BLaER1 treated with 17β-estradiol and CSF1 and Interleukin-3, amounts not matched to agents 10 nM and 100 nM (cell line): Measurements from ENCODE around the gene MUC4.
"Not testable (repeated sequence)": the region's sequence is repeated elsewhere in the genome, so short reads cannot be mapped to it uniquely, and the experiment has no call there.

ENCODE experiments used
- H3K27ac ChIP-seq, 11 experiments: shearing (Covaris generic); formaldehyde crosslinking; 2 replicates each; pipeline ENCODE4 v1.8.1; 2022
- H3K27me3 ChIP-seq, 11 experiments: shearing (Covaris generic); formaldehyde crosslinking; 2 replicates each; pipeline ENCODE4 v1.8.1; 2022
- H3K36me3 ChIP-seq, 11 experiments: shearing (Covaris generic); formaldehyde crosslinking; 2 replicates each; pipeline ENCODE4 v1.8.1; 2022
- H3K4me1 ChIP-seq, 10 experiments: shearing (Covaris generic); formaldehyde crosslinking; 2 replicates each; pipeline ENCODE4 v1.8.1; 2022
- H3K4me2 ChIP-seq, 11 experiments: shearing (Covaris generic); formaldehyde crosslinking; 2 replicates each; pipeline ENCODE4 v1.8.1; 2022
- H3K4me3 ChIP-seq, 10 experiments: shearing (Covaris generic); formaldehyde crosslinking; 2 replicates each; pipeline ENCODE4 v1.8.1; 2022
- H3K9ac ChIP-seq, 11 experiments: shearing (Covaris generic); formaldehyde crosslinking; 2 replicates each; pipeline ENCODE4 v1.8.1; 2022
- H3K9me3 ChIP-seq, 11 experiments: shearing (Covaris generic); formaldehyde crosslinking; replicated peaks in 1 of 11; 2 replicates each; pipeline ENCODE4 v1.8.1; 2022
- H4K20me1 ChIP-seq, 11 experiments: shearing (Covaris generic); formaldehyde crosslinking; 2 replicates each; pipeline ENCODE4 v1.8.1; 2022
- Cebpa-rat ChIP-seq, 11 experiments: shearing (Covaris generic); IDR thresholded peaks; 2 replicates each; pipeline ENCODE4 v1.8.1; 2022

The MUC4 gene

DNA sequence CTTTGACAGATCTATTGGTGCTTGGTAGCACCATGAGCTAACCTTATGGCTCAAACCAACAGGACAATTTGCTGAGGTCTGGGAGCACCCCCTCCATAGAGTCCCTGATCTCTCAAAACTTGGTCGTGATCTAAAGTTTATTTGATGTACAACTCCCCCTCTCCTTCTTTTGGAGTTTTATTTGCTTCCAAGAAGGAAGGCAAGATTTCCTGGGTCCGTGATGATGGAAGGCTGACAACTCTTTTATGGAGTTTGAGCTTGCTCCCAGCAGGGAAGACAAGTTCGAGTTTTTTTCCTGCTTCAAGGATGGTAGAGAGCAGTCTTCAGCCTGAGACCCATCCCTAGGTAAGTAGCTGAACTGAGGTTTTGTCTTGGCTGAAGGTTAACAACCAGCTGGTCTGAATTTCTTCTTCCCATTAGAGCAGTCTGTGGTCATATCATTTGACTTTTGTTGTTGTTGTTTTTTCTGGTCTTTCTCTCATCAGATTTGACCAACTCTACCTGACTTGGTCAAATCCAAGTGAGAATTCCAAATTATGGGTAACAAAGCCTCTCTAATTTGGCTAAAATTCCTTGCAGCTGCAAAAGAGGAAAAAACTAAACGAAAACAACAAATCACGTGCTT is 93.8 kb downstream of the MUC4 start:
- Histone ChIP-seq H3K27ac (no peak overlapping the region), H3K4me2 (no peak overlapping the region)
- TF ChIP-seq Cebpa-rat (IDR thresholded peaks at IDR 0.05) = no peak

GRCh38 chr3:195717416-195717815 is 94.3 kb downstream of the MUC4 start:
- no peak for TF ChIP-seq Cebpa-rat (IDR thresholded peaks at IDR 0.05)
- no peak overlapping the region for H3K9ac ChIP-seq
- no peak overlapping the region for H3K4me2 ChIP-seq
- H3K36me3 ChIP-seq = peaks cover 16 to 22% (median 20%) of the 10 kb centered on the region in 11 experiments
- no peak overlapping the region for H3K4me3 ChIP-seq
- H4K20me1 ChIP-seq = no peaks in the 10 kb centered on the region
- H3K27ac ChIP-seq = no peak overlapping the region
- H3K9me3 ChIP-seq = peaks cover 13 to 35% (median 31%) of the 10 kb centered on the region in 11 experiments
- peaks cover 0 to 5% (median 0%) of the 10 kb centered on the region in 10 experiments; a peak in 3 of 20 replicates for H3K4me1 ChIP-seq
- no peaks in the 10 kb centered on the region for H3K27me3 ChIP-seq

More for the DNA sequence above, 93.8 kb downstream of the MUC4 start:
- Histone ChIP-seq H3K27me3 (no peaks in the 10 kb centered on the region), H3K4me3 (no peak overlapping the region), H3K4me1 (peaks cover 0 to 5% (median 0%) of the 10 kb centered on the region in 10 experiments; a peak in 3 of 20 replicates), H3K9me3 (peaks cover 13 to 35% (median 31%) of the 10 kb centered on the region in 11 experiments), H4K20me1 (no peaks in the 10 kb centered on the region), H3K36me3 (peaks cover 16 to 22% (median 20%) of the 10 kb centered on the region in 11 experiments), H3K9ac (no peak overlapping the region)

- H3K36me3 ChIP-seq = peaks cover 22 to 38% (median 32%) of the 10 kb centered on the region in 11 experiments
- no peak overlapping the region for H3K9ac ChIP-seq
- no peaks in the 10 kb centered on the region for H3K27me3 ChIP-seq
- 0 out of 22 replicates have a peak, but pooled peaks cover 0 to 5% (median 0%) of the 10 kb centered on the region in 11 experiments for H4K20me1 ChIP-seq
- no peak overlapping the region for H3K27ac ChIP-seq
- peaks cover 0 to 1% (median 0%) of the 10 kb centered on the region in 10 experiments; a peak in 3 of 20 replicates for H3K4me1 ChIP-seq
- TF ChIP-seq Cebpa-rat (IDR thresholded peaks at IDR 0.05) = no peak
- no peak overlapping the region for H3K4me2 ChIP-seq
- peaks cover 13 to 35% (median 31%) of the 10 kb centered on the region in 11 experiments for H3K9me3 ChIP-seq
- H3K4me3 ChIP-seq = no peak overlapping the region
Measured at GRCh38 chr3:195715583-195716266, 96.0 kb downstream of the MUC4 start.

DNA sequence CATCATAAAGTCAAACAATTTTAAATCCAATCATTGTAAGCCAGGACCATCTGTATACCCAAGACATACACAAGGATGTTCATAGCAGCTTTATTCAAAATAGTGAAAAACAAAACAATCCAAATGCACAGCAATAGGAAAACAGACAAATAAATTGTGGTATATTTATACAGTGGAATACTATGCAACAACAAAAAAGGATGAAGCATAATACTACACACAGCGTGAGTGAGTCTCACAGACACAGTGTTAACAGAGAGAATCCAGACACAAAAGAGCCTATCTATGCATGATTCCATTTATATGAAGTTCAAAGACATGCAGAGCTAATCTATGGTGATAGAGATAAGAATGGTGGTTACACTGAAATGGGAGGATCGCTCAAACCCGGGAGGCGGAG is 96.6 kb downstream of the MUC4 start:
- no peak overlapping the region for H3K4me2 ChIP-seq
- H3K27me3 ChIP-seq = no peaks in the 10 kb centered on the region
- H3K27ac ChIP-seq = no peak overlapping the region
- 0 out of 22 replicates have a peak, but pooled peaks cover 0 to 5% (median 0%) of the 10 kb centered on the region in 11 experiments for H4K20me1 ChIP-seq
- no peak overlapping the region for H3K4me3 ChIP-seq
- no peaks in the 10 kb centered on the region for H3K4me1 ChIP-seq
- H3K9ac ChIP-seq = no peak overlapping the region
- H3K9me3 ChIP-seq = peaks cover 13 to 35% (median 31%) of the 10 kb centered on the region in 11 experiments
- H3K36me3 ChIP-seq = peaks cover 23 to 42% (median 37%) of the 10 kb centered on the region in 11 experiments
- no peak for TF ChIP-seq Cebpa-rat (IDR thresholded peaks at IDR 0.05)

- H3K27ac ChIP-seq = no peak overlapping the region
- H3K27me3 ChIP-seq = no peaks in the 10 kb centered on the region
- TF ChIP-seq Cebpa-rat (IDR thresholded peaks at IDR 0.05) = peak in 1 of 11 experiments; percentile 16; a peak in 1 of 22 replicates
- peaks cover 0 to 3% (median 0%) of the 10 kb centered on the region in 10 experiments; a peak in 1 of 20 replicates for H3K4me1 ChIP-seq
- 0 out of 22 replicates have a peak, but pooled peaks cover 0 to 5% (median 0%) of the 10 kb centered on the region in 11 experiments for H4K20me1 ChIP-seq
- H3K36me3 ChIP-seq = peaks cover 30 to 48% (median 40%) of the 10 kb centered on the region in 11 experiments
- H3K4me2 ChIP-seq = no peak overlapping the region
- peaks cover 13 to 35% (median 31%) of the 10 kb centered on the region in 11 experiments for H3K9me3 ChIP-seq
- no peak overlapping the region for H3K9ac ChIP-seq
- no peak overlapping the region for H3K4me3 ChIP-seq
Measured at GRCh38 chr3:195714380-195715011, 97.2 kb downstream of the MUC4 start.

DNA sequence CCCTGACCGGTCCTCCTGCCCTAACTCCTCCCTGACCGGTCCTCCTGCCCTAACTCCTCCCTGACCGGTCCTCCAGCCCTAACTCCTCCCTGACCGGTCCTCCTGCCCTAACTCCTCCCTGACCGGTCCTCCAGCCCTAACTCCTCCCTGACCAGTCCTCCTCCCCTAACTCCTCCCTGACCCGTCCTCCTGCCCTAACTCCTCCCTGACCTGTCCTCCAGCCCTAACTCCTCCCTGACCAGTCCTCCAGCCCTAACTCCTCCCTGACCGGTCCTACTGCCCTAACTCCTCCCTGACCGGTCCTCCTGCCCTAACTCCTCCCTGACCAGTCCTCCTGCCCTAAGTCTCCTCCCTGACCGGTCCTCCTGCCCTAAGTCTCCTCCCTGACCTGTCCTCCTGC is 98.6 kb downstream of the MUC4 start:
- H4K20me1 ChIP-seq, H3K4me2 ChIP-seq, H3K9ac ChIP-seq, H3K27me3 ChIP-seq, H3K27ac ChIP-seq, H3K4me3 ChIP-seq: not testable (repeated sequence)
- Histone ChIP-seq H3K36me3 (peaks cover 42 to 62% (median 50%) of the 10 kb centered on the region in 11 experiments), H3K9me3 (peaks cover 13 to 35% (median 31%) of the 10 kb centered on the region in 11 experiments), H3K4me1 (peaks cover 0 to 16% (median 0%) of the 10 kb centered on the region in 10 experiments; a peak in 4 of 20 replicates)

DNA sequence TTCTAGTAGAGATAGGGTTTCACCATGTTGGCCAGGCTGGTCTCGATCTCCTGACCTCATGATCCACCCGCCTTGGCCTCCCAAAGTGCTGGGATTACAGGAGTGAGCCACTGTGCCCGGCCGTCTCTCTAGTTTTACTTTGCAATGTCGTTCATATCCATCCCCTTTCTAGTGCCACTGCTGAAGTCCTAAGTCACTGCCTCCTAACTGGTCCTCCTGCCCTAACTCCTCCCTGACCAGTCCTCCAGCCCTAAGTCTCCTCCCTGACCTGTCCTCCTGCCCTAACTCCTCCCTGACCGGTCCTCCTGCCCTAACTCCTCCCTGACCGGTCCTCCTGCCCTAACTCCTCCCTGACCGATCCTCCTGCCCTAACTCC is 99.2 kb downstream of the MUC4 start:
- H3K27ac ChIP-seq, H3K4me2 ChIP-seq, H3K4me3 ChIP-seq, H3K27me3 ChIP-seq, H3K9ac ChIP-seq, H4K20me1 ChIP-seq: not testable (repeated sequence)
- Histone ChIP-seq H3K4me1 (peaks cover 0 to 20% (median 0%) of the 10 kb centered on the region in 10 experiments; a peak in 4 of 20 replicates), H3K9me3 (peaks cover 13 to 34% (median 31%) of the 10 kb centered on the region in 11 experiments), H3K36me3 (peaks cover 43 to 66% (median 53%) of the 10 kb centered on the region in 11 experiments)

- Histone ChIP-seq H3K9me3 (peaks cover 13 to 29% (median 27%) of the 10 kb centered on the region in 11 experiments), H3K4me2 (no peak overlapping the region), H3K9ac (no peak overlapping the region), H3K4me1 (peaks cover 0 to 20% (median 0%) of the 10 kb centered on the region in 10 experiments; a peak in 4 of 20 replicates), H3K4me3 (no peak overlapping the region), H4K20me1 (0 out of 22 replicates have a peak, but pooled peaks cover 0 to 5% (median 0%) of the 10 kb centered on the region in 11 experiments), H3K36me3 (peaks cover 43 to 66% (median 53%) of the 10 kb centered on the region in 11 experiments), H3K27me3 (no peaks in the 10 kb centered on the region), H3K27ac (no peak overlapping the region)
- TF ChIP-seq Cebpa-rat (IDR thresholded peaks at IDR 0.05) = no peak
Measured at GRCh38 chr3:195711813-195712534, 99.8 kb downstream of the MUC4 start.

DNA sequence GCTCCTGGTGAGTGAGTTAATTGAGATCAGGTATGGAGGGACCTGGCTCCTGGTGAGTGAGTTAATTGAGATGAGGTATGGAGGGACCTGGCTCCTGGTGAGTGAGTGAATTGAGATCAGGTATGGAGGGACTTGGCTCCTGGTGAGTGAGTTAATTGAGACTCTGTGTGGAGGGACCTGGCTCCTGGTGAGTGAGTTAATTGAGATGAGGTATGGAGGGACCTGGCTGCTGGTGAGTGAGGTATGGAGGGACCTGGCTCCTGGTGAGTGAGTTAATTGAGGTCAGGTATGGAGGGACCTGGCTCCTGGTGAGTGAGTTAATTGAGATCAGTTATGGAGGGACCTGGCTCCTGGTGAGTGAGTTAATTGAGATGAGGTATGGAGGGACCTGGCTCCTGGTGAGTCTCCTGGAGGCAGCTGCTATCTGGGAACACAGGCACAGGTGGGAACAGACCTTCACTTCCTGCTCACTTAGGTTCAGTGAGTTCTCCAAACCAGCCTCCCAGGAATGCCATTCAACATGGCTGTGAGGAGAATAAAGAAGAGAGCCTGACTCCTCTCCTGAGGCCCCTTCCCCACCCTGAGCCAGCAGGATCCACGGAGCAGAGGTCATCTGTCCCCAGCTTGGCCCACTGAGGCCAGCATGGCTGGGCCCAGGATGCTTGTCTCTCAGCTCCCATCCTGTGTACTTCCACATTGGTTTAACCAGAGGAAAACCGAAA is 100.5 kb downstream of the MUC4 start:
- H3K27ac ChIP-seq, H3K4me3 ChIP-seq, H3K9ac ChIP-seq, H3K4me2 ChIP-seq, H4K20me1 ChIP-seq, H3K27me3 ChIP-seq: not testable (repeated sequence)
- H3K36me3 ChIP-seq = peaks cover 43 to 66% (median 53%) of the 10 kb centered on the region in 11 experiments
- H3K9me3 ChIP-seq = peaks cover 13 to 25% (median 21%) of the 10 kb centered on the region in 11 experiments
- peaks cover 0 to 20% (median 0%) of the 10 kb centered on the region in 10 experiments; a peak in 4 of 20 replicates for H3K4me1 ChIP-seq

DNA sequence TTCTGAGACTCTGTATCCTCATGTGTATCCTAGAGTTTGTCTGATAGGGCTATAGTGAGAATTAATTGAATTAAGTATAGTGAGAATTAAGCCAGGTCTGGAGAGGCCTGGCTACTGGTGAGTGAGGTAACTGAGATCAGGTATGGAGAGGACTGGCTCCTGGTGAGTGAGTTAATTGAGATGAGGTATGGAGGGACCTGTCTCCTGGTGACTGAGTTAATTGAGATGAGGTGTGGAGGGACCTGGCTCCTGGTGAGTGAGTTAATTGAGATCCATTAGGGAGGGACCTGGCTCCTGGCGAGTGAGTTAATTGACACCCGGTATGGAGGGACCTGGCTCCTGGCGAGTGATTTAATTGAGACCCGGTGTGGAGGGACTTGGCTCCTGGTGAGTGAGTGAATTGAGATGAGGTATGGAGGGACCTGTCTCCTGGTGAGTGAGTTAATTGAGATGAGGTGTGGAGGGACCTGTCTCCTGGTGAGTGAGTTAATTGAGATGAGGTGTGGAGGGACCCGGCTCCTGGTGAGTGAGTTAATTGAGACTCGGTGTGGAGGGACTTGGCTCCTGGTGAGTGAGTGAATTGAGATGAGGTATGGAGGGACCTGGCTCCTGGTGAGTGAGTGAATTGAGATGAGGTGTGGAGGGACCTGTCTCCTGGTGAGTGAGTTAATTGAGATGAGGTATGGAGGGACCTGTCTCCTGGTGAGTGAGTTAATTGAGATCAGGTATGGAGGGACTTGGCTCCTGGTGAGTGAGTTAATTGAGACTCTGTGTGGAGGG is 101.4 kb downstream of the MUC4 start:
- Histone ChIP-seq H3K36me3 (peaks cover 34 to 59% (median 47%) of the 10 kb centered on the region in 11 experiments), H3K4me1 (peaks cover 0 to 20% (median 0%) of the 10 kb centered on the region in 10 experiments; a peak in 4 of 20 replicates), H3K9me3 (peaks cover 10 to 18% (median 12%) of the 10 kb centered on the region in 11 experiments)
- not testable (repeated sequence) for H3K9ac ChIP-seq, H3K27me3 ChIP-seq, H4K20me1 ChIP-seq, H3K4me2 ChIP-seq, H3K4me3 ChIP-seq, H3K27ac ChIP-seq
